Right lobe of liver (tissue), 6 donors: ENCODE results near the gene ARHGAP25. TPM values are rescaled to one million over a fixed set of nuclear protein-coding genes. Genes with fewer than 3 reads are reported as not detected.

Source experiments
- ATAC-seq, 4 donors: fragments of 200-7000 bp; cut with Tn5 transposase; one replicate each; pipeline ENCODE4 v1.9.1; 2020; ENCODE audit warnings: mild to moderate bottlenecking in 4 of 4, moderate library complexity in 4 of 4
- DNase-seq, 3 donors: peaks; one replicate each; pipeline ENCODE4 v3.0.0-alpha.2; 2020
- H3K27ac ChIP-seq, 3 donors: fragments of 200-600 bp; one replicate each; pipeline ENCODE4 v1.8.0; 2022
- H3K27me3 ChIP-seq, 2 donors: fragments of 200-600 bp; one replicate each; pipeline ENCODE4 v1.8.0; 2022
- H3K36me3 ChIP-seq, 4 donors: fragments of 200-600 bp; sonication (generic) in 1 of 4; one replicate each; pipeline versions ENCODE4 v1.5.1 to v1.8.0; 2017 to 2022; ENCODE audit warnings: control low read depth in 1 of 4
- H3K4me1 ChIP-seq, 4 donors: fragments of 200-600 bp; sonication (generic) in 1 of 4; one replicate each; pipeline versions ENCODE4 v1.5.1 to v1.8.0; 2017 to 2022; ENCODE audit warnings: control low read depth in 1 of 4
- H3K4me3 ChIP-seq, 3 donors: fragments of 200-600 bp; one replicate each; pipeline ENCODE4 v1.8.0; 2022
- H3K9me3 ChIP-seq, 4 donors: fragments of 200-600 bp; sonication (generic) in 1 of 4; one replicate each; pipeline versions ENCODE4 v1.5.1 to v1.8.0; 2017 to 2022; ENCODE audit warnings: control low read depth in 1 of 4
- POLR2A ChIP-seq: fragments of 450-650 bp; IDR thresholded peaks from one replicate; pipeline ENCODE4 v1.6.1; 2017; ENCODE audit warnings: antibody characterized with exemption, mild to moderate bottlenecking
- WGBS: methylation state at CpG from one replicate; pipeline ENCODE4 v1.1.6; 2018; ENCODE audit warnings: low coverage, low lambda C conversion rate; ENCODE audit not compliant: insufficient coverage; ENCODE audit errors: missing lambda C conversion rate; 5-methylcytosine and 5-hydroxymethylcytosine counted together
- intact Hi-C, 2 donors: fragments of 100-400 bp; cut with DNase I; formaldehyde crosslinking; loops; one replicate each; pipeline versions ENCODE4 v1.11.2 to v1.14.1; 2022
- total RNA-seq, 6 experiments: library from RNA; depleted of rRNA in 2 of 6; stranded (reverse); fragments of >200 nt in 2 of 6; fragmentation: NEBNext Ultra II Directional in 3 of 6; extraction: Animal tissue kit (Norgen Biotek cat#: 25700) in 3 of 6; gene quantifications; one replicate each; pipeline versions ENCODE4 v1.1.0 to v1.2.4, GENCODE V29; 2016 to 2023
- TF ChIP-seq, protein P1 (sequence below), 4 donors: fragments of 200-600 bp in 3 of 4; fragments of 450-650 bp in 1 of 4; IDR thresholded peaks; one replicate each; pipeline versions ENCODE4 v1.5.1 to v1.8.0; 2016 to 2022; ENCODE audit warnings: antibody characterized with exemption in 4 of 4, mild to moderate bottlenecking in 2 of 4
- donor health status: DM: no; HTN: yes; CAD: no.
- donor health status: DM: no; HTN: no; CAD: no.
- donor health status: DM: no; HTN: no; CAD: no.
- donor health status: DM: no; HTN: yes; CAD: no.
- donor health status: DM: no; HTN: yes; CAD: no.

Gene ARHGAP25
- total RNA-seq, 6 experiments from 2014 or later: 3.3 to 9.8 (median 5.0) TPM

DNA sequence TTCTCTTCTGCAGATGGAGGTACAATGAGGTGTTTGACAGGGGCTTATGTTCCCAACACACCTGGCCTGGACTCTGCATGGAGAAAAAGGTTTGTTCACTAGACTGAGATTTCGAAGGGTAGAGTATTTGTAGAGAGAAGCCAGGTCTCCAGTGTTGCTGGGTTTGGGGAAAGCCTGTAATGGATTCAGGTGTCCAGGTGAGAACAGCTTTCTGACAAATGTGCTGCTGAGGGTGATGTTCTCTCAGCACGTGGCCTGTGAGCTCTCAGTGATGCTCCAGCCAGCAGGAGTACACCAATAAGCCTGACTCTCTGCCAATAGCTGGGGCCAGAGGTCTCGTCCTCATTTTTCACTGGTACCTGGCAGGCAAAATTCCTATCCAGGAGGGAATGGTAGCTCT is 43.8 kb upstream of the ARHGAP25 start:
- intact Hi-C loops: no loop called here
- Histone ChIP-seq H3K27ac (no peak overlapping the region), H3K36me3 (no peaks in the 10 kb centered on the region), H3K9me3 (no peaks in the 10 kb centered on the region), H3K4me1 (no peaks in the 10 kb centered on the region), H3K4me3 (no peak overlapping the region), H3K27me3 (no peaks in the 10 kb centered on the region)
- DNase-seq (no peak), ATAC-seq (no peak)
- TF ChIP-seq, protein P1, sequence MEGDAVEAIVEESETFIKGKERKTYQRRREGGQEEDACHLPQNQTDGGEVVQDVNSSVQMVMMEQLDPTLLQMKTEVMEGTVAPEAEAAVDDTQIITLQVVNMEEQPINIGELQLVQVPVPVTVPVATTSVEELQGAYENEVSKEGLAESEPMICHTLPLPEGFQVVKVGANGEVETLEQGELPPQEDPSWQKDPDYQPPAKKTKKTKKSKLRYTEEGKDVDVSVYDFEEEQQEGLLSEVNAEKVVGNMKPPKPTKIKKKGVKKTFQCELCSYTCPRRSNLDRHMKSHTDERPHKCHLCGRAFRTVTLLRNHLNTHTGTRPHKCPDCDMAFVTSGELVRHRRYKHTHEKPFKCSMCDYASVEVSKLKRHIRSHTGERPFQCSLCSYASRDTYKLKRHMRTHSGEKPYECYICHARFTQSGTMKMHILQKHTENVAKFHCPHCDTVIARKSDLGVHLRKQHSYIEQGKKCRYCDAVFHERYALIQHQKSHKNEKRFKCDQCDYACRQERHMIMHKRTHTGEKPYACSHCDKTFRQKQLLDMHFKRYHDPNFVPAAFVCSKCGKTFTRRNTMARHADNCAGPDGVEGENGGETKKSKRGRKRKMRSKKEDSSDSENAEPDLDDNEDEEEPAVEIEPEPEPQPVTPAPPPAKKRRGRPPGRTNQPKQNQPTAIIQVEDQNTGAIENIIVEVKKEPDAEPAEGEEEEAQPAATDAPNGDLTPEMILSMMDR (IDR thresholded peaks at IDR 0.05): no peak
- TF ChIP-seq POLR2A: no peak
- WGBS: 52% methylated on average over 2 of the region's 3 CpGs

GRCh38 chr2:68692511-68692910 is 42.1 kb upstream of the ARHGAP25 start:
- Histone ChIP-seq H3K36me3 (no peaks in the 10 kb centered on the region), H3K9me3 (no peaks in the 10 kb centered on the region), H3K4me1 (no peaks in the 10 kb centered on the region), H3K27me3 (no peaks in the 10 kb centered on the region), H3K27ac (no peak overlapping the region), H3K4me3 (no peak overlapping the region)
- intact Hi-C loops: no loop called here
- ATAC-seq (peak in 2 of 4 donors; percentile 22 to 25), DNase-seq (no peak)
- no peak for TF ChIP-seq POLR2A
- TF ChIP-seq, protein P1 (IDR thresholded peaks at IDR 0.05): no peak
- 86% methylated on average over 1 of the region's 1 CpG for WGBS

DNA sequence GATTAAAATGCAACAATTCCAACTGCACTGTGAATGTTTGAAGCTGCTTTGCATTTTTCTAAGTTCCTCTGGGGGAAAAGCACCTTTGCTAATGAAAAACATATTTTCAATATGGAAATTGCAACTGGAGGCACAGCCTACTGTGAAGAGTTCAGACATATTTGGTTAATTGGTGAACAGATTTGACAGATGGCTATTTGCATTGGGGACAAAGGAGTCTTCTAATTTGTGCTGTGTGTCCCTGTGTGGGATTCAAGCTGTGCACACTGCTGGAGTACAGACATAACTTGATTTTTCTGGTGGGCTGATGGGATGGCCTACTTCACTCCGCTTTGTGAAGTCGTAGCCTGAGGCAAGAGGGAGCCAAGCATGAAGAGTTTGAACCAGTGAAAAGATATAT is 40.7 kb upstream of the ARHGAP25 start:
- H3K27me3 ChIP-seq: no peaks in the 10 kb centered on the region
- H3K27ac ChIP-seq: no peak overlapping the region
- TF ChIP-seq POLR2A: no peak
- TF ChIP-seq, protein P1 (IDR thresholded peaks at IDR 0.05): no peak
- intact Hi-C loops: no loop called here
- no peaks in the 10 kb centered on the region for H3K4me1 ChIP-seq
- H3K4me3 ChIP-seq: no peak overlapping the region
- ATAC-seq (no peak), DNase-seq (no peak)
- 96% methylated on average over 2 of the region's 2 CpGs for WGBS
- H3K36me3 ChIP-seq: no peaks in the 10 kb centered on the region
- H3K9me3 ChIP-seq: no peaks in the 10 kb centered on the region

DNA sequence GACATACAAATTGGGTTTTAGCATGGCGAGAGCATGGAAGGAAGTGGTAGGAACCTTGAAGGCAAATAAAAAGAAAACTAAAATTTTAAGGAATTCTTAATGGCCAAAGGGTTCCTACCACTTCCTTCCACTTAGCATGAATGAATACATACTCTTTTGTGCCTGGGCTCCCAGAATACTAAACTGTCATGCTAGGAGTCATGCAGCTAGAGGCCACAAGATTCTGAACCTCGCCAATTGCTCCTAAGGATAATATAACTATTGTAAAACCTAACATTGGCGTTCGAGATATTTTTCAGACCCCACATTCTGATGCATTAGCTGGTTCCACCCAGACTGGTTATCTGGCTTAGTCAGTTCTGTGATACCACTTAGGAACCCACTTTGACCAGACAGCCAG is 38.6 kb upstream of the ARHGAP25 start:
- WGBS: 84% methylated on average over 4 of the region's 4 CpGs
- DNase-seq: no peak

More for the DNA sequence above, 38.6 kb upstream of the ARHGAP25 start:
- H3K27me3 ChIP-seq: no peaks in the 10 kb centered on the region
- no peak for TF ChIP-seq POLR2A
- TF ChIP-seq, protein P1 (IDR thresholded peaks at IDR 0.05): no peak
- H3K36me3 ChIP-seq: no peaks in the 10 kb centered on the region
- no peak overlapping the region for H3K27ac ChIP-seq
- intact Hi-C loops: no loop called here
- no peak overlapping the region for H3K4me3 ChIP-seq
- ATAC-seq: no peak
- H3K9me3 ChIP-seq: no peaks in the 10 kb centered on the region
- H3K4me1 ChIP-seq: no peaks in the 10 kb centered on the region
